HEK293T (cell line): ENCODE measurements around the gene CDH5.

Experiments used
- CTCF ChIA-PET: fragments of 350-600 bp; formaldehyde crosslinking; extraction: SDS; loops from one replicate; lab custom pipeline; 2021; ENCODE audit warnings: antibody characterized with exemption, inconsistent platforms; lab: Yijun Ruan, JAX
- POLR2A ChIA-PET: fragments of 350-600 bp; formaldehyde crosslinking; extraction: SDS; loops from one replicate; lab custom pipeline; 2020; ENCODE audit warnings: antibody characterized with exemption, inconsistent platforms; lab: Yijun Ruan, JAX
- DNase-seq: peaks from one replicate; pipeline ENCODE4 v3.0.0; 2012; ENCODE audit warnings: mixed read lengths; ENCODE audit errors: extremely low spot score
- ARNT ChIP-seq: fragments of 450-650 bp; IDR thresholded peaks from 2 replicates; pipeline ENCODE4 v1.6.1; 2017; ENCODE audit warnings: mild to moderate bottlenecking
- BHLHE40 ChIP-seq: fragments of 450-650 bp; IDR thresholded peaks from 2 replicates; pipeline ENCODE4 v1.6.1; 2016; ENCODE audit warnings: mild to moderate bottlenecking, moderate library complexity, borderline replicate concordance
- CTBP1 ChIP-seq: fragments of 450-650 bp; IDR thresholded peaks from 2 replicates; pipeline ENCODE4 v1.6.1; 2016; ENCODE audit warnings: borderline replicate concordance
- ELF4 ChIP-seq: fragments of 450-650 bp; IDR thresholded peaks from 2 replicates; pipeline ENCODE4 v1.6.1; 2017; ENCODE audit warnings: antibody characterized with exemption
- FOXA1 ChIP-seq: fragments of 450-650 bp; IDR thresholded peaks from 2 replicates; pipeline ENCODE4 v1.6.1; 2016; ENCODE audit warnings: mild to moderate bottlenecking
- FOXK2 ChIP-seq: fragments of 450-650 bp; IDR thresholded peaks from 2 replicates; pipeline ENCODE4 v1.6.1; 2016; ENCODE audit warnings: mild to moderate bottlenecking
- FOXM1 ChIP-seq: fragments of 450-650 bp; IDR thresholded peaks from 2 replicates; pipeline ENCODE4 v1.6.1; 2017; ENCODE audit warnings: mild to moderate bottlenecking, borderline replicate concordance
- HDGF ChIP-seq: fragments of 450-650 bp; IDR thresholded peaks from 2 replicates; pipeline ENCODE4 v1.6.1; 2017; ENCODE audit warnings: antibody characterized with exemption, borderline replicate concordance
- L3MBTL2 ChIP-seq: fragments of 450-650 bp; conservative IDR thresholded peaks from 2 replicates; pipeline ENCODE4 v1.6.1; 2016; ENCODE audit warnings: mild to moderate bottlenecking
- LEF1 ChIP-seq: fragments of 450-650 bp; IDR thresholded peaks from 2 replicates; pipeline ENCODE4 v1.6.1; 2017; ENCODE audit warnings: mild to moderate bottlenecking, borderline replicate concordance
- NFRKB ChIP-seq: fragments of 450-650 bp; IDR thresholded peaks from 2 replicates; pipeline ENCODE4 v1.6.1; 2016; ENCODE audit warnings: mild to moderate bottlenecking, moderate library complexity
- PKNOX1 ChIP-seq: fragments of 450-650 bp; IDR thresholded peaks from 2 replicates; pipeline ENCODE4 v1.6.1; 2016
- SP1 ChIP-seq: fragments of 450-650 bp; IDR thresholded peaks from 2 replicates; pipeline ENCODE4 v1.6.1; 2017
- SUZ12 ChIP-seq: fragments of 450-650 bp; IDR thresholded peaks from 2 replicates; pipeline ENCODE4 v1.6.1; 2016; ENCODE audit warnings: mild to moderate bottlenecking
- TARDBP ChIP-seq: fragments of 450-650 bp; IDR thresholded peaks from 2 replicates; pipeline ENCODE4 v1.6.1; 2016
- ZNF384 ChIP-seq: fragments of 450-650 bp; IDR thresholded peaks from 2 replicates; pipeline ENCODE4 v1.6.1; 2016

CDH5 gene

GRCh38 chr16:66406534-66407221 lies 40.2 kb downstream of the CDH5 start:
- ChIA-PET POLR2A (no interaction called here), CTCF (interaction anchor here (0.6 to 2.2 kb wide), 15 partner anchors 11 to 470 kb away, joined by 3 to 11 read pairs (median 3); partner anchors contain the start of gene CKLF)
- TF ChIP-seq CTBP1, result no peak
- TF ChIP-seq ELF4, result no peak
- TF ChIP-seq LEF1, result no peak
- no peak for TF ChIP-seq FOXK2
- TF ChIP-seq L3MBTL2, result no peak
- no peak for TF ChIP-seq TARDBP
- no peak for TF ChIP-seq FOXM1
- TF ChIP-seq SUZ12, result no peak
- TF ChIP-seq HDGF, result no peak
- TF ChIP-seq FOXA1, result no peak
- no peak for TF ChIP-seq PKNOX1
- no peak for TF ChIP-seq ARNT
- TF ChIP-seq SP1, result no peak
- no peak for TF ChIP-seq ZNF384
- DNase-seq, result peak; percentile 89

GRCh38 chr16:66408163-66409048 lies 41.9 kb downstream of the CDH5 start:
- no peak for TF ChIP-seq ZNF384
- TF ChIP-seq SUZ12, result no peak
- TF ChIP-seq BHLHE40, result no peak
- TF ChIP-seq L3MBTL2, result no peak
- TF ChIP-seq ELF4, result no peak
- TF ChIP-seq TARDBP, result no peak
- TF ChIP-seq PKNOX1, result no peak
- ChIA-PET CTCF (no interaction called here), POLR2A (interaction anchor here (1.5 kb wide), 1 partner anchor 26 kb away, joined by 3 read pairs; no protein-coding TSS in a partner anchor)

GRCh38 chr16:66409156-66409555 lies 42.7 kb downstream of the CDH5 start:
- ChIA-PET POLR2A (interaction anchor here (1.5 kb wide), 1 partner anchor 25 kb away, joined by 3 read pairs; no protein-coding TSS in a partner anchor), CTCF (no interaction called here)
- no peak for DNase-seq
- TF ChIP-seq TARDBP, result no peak
- TF ChIP-seq ZNF384, result no peak
- no peak for TF ChIP-seq SUZ12
- TF ChIP-seq BHLHE40, result no peak

More at GRCh38 chr16:66408163-66409048, 41.9 kb downstream of the CDH5 start:
- no peak for DNase-seq

- no peak for TF ChIP-seq TARDBP
- TF ChIP-seq FOXA1, result no peak
- no peak for TF ChIP-seq L3MBTL2
- no peak for TF ChIP-seq BHLHE40
- TF ChIP-seq FOXM1, result no peak
- no peak for TF ChIP-seq ELF4
- TF ChIP-seq HDGF, result no peak
- TF ChIP-seq ARNT, result no peak
- TF ChIP-seq SP1, result no peak
- no peak for TF ChIP-seq CTBP1
- no peak for TF ChIP-seq PKNOX1
- TF ChIP-seq LEF1, result no peak
- TF ChIP-seq FOXK2, result no peak
- TF ChIP-seq ZNF384, result no peak
- ChIA-PET POLR2A (no interaction called here), CTCF (no interaction called here)
- no peak for DNase-seq
These were observed 45.7 kb downstream of the CDH5 start for GRCh38 chr16:66412182-66412581.

GRCh38 chr16:66414891-66415290 lies 48.4 kb downstream of the CDH5 start:
- TF ChIP-seq NFRKB (no peak), TARDBP (no peak), ARNT (no peak), FOXK2 (no peak), L3MBTL2 (no peak), BHLHE40 (no peak), SUZ12 (no peak), HDGF (no peak), FOXA1 (no peak)
- ChIA-PET POLR2A (no interaction called here), CTCF (no interaction called here)
- no peak for DNase-seq

- TF ChIP-seq FOXM1 (no peak), SUZ12 (no peak), HDGF (no peak), PKNOX1 (no peak), L3MBTL2 (no peak), LEF1 (no peak), FOXK2 (no peak)
- POLR2A ChIA-PET, result no interaction called here
- DNase-seq, result no peak
- CTCF ChIA-PET, result interaction anchor here (0.6 kb wide), 1 partner anchor 37 kb away, joined by 3 read pairs; no protein-coding TSS in a partner anchor
These were observed 49.6 kb downstream of the CDH5 start for GRCh38 chr16:66416136-66416535.
